Measurements from ENCODE around the gene RHD.
"Not testable (repeated sequence)": the region's sequence is repeated elsewhere in the genome, so short reads cannot be mapped to it uniquely, and the experiment has no call there.

RHD gene

DNA sequence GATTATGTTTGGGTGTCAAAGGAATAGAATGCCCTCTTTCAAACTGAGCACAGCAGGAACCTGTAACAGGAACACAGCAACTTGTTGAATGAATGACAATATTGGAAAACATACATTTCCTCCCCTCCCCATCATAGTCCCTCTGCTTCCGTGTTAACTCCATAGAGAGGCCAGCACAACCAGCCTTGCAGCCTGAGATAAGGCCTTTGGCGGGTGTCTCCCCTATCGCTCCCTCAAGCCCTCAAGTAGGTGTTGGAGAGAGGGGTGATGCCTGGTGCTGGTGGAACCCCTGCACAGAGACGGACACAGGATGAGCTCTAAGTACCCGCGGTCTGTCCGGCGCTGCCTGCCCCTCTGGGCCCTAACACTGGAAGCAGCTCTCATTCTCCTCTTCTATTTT lies at the start of gene RHD:
RHD (plus strand) TSS at position 272 of the 400 bp plus-strand sequence; CDS start at position 311, 39 bp downstream.
- DNase-seq (ENCODE audit: low read depth in 2 of 3, low spot score in 2 of 3) = not testable (repeated sequence)

DNA sequence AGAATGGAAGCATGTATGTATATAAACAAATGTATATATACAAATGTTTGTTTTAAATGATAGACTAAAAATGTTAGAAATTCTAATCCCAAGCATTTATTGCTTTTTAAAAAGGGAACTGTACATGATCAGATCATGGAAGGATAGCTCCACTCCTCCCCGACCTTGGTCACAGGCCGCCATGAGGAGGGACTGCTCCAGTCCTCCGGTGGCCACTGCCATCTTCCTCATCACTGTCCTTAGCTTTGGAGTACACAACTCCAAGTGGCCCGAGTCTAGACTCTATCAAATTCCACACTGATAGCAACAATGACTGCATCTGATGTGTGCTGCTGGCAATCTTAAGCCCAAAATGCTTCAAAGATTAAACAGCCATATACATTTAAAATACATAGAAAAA lies 49.7 kb upstream of the RHD start:
- no peak for DNase-seq (ENCODE audit: low read depth in 2 of 3, low spot score in 2 of 3)

DNA sequence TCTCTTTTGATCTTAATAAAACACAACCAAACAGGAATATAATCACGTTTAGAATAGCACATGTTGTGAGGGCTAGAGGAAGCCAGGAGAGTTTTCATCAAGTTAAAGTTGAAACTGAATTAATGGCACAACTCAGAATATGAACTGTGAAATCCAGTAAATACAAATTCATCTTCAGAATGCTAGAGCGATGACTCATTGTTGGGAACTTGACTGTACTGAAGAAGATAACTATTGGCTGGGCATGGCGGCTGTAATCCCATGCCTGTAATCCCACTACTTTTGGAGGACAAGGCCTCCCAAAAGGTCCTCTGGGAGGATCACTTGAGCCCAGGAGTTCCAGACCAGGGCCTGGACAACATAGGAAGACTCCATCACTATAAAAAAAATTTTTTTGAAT lies 48.8 kb upstream of the RHD start:
- no peak for DNase-seq (ENCODE audit: low read depth in 2 of 3, low spot score in 2 of 3)

DNA sequence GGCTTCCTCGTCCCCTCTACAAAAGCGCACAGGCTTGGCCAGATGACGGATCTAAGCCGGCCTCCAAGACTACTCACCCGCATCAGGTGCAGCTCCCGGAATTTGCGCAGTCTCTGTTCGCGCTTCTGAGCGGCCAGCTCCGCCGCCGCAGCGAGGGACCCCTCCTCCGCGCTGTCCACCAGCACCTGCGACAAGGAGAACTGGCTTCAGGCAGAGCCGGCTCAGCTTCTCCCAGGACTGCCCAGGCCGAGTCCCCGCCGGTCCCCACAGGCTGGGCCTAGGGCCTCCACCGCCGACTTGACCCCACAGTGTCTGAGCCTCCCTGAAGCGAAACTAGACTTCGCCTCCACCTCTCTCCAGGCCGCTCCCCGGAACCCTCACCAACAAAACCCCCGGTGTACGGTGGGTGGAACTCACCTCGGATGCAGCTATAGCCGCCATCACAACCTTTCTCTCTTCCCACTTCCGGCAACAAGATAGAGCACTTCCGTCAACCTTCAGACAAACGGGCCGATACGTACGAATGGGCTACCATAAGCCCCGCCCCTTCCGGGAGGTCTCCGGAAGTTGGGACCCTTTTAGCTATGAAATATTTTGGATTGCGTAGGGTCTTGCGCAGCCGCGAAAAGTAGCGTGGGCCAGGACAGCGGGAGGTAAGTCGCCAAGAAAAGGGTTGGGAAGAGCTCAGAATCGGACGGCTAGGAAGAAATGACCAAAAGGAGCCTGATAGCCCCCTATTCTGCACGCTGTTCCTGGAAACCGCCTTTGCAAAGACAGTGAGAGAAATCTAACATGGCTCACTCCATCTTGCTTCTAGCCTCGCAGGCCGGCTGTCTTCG lies 40.1 kb upstream of the RHD start, which contains the start of gene SYF2:
SYF2 (minus strand) TSS at position 476 of the 839 bp plus-strand sequence; CDS start at position 441, 35 bp downstream.
- DNase-seq (ENCODE audit: low read depth in 2 of 3, low spot score in 2 of 3) = peak; percentile 72 to 82 (median 75)

DNA sequence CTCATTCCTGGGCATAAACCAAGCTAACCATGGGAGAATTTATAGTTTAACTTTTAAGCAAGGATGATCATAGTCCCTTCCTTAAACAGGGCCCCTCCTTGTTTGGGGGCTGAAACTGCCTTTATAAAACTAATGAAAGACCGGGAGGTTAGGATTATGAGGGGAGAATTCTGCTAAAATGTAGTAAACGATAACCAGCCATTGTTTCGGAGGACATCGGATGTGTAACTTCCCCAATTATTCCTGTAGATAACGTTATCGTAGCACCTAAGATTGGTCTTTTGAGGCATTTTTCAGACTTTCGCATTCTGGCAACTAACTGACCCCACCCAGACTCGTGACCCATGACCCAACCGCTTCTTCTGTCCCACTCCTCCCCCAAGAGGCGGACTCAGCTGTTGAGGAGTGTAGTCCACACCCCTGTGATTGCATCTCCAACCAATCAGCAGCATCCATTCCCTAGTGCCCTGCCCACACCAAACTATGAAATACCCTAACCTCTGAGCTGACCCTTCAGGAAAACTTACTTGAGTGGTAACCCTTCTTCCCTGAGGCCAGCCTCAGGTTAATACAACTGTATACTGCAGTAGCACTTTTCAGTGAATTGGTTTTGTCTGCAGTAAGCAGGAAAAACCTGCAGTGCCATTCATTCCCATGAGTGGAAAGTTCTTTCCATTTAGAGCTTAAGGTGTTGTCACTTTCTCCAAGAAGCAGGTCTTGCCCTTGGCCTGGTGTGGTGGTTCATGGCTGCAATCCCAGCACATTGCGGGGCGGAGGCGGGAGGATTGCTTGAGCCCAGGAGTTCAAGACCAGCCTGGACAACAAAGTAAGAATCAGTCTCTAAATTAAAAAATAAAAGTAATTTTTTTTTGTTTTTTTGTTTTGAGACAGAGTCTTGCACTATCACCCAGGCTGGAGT lies 39.2 kb upstream of the RHD start:
- peak in 2 of 3 experiments; percentile 39 to 42 for DNase-seq (ENCODE audit: low read depth in 2 of 3, low spot score in 2 of 3)

DNA sequence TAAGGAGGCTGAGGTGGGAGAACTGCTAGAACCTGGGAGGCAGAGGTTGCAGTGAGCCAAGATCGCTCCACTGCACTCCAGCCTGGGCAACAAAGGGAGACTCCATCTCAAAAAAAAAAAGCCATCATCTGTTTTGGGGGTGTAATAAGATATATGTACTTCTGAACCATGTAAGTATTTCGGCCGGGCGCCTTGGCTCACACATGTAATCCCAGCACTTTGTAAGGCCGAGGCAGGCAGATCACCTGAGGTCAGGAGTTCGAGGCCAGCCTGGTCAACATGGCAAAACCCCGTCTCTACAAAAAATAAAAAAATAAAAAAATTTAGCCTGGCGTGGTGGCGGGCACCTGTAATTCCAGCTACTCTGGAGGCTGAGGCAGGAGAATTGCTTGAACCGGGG lies 36.9 kb upstream of the RHD start:
- not testable (repeated sequence) for DNase-seq (ENCODE audit: low read depth in 2 of 3, low spot score in 2 of 3)

DNA sequence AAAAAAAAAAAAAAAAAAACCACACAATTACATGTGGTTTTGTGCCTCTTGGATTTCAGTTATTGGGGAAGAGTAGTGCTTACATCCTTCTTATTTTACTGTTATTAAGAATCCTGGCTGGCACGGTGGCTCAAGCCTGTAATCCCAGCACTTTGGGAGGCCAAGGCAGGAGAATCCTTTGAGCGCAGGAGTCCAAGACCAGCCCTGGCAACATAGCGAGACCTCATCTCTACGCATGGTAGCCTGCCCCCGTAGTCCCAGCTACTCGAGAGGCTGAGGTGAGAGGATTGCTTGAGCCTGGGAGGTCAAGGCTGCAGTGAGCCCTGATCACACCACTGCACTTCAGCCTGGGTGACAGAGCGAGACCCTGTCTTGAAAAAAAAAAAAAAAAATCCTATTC lies 36.0 kb upstream of the RHD start:
- DNase-seq (ENCODE audit: low read depth in 2 of 3, low spot score in 2 of 3) = not testable (repeated sequence)

DNA sequence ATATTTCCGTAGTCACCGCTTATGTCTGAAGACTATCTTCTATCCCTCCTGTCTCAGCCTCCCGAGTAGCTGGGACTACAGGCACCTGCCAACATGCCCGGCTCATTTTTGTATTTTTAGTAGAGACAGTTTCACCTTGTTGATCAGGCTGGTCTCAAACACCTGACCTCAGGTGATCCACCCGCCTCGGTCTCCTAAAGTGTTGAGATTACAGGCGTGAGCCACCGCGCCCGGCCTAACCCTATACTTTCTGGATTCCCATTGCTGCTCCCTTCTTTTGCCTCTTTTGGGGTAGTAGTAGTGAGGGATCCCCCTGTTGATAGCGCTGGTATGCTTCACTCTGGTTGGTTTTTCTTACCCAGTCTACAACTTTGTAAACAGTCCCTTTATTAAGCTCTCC lies 34.3 kb upstream of the RHD start:
- DNase-seq (ENCODE audit: low read depth in 2 of 3, low spot score in 2 of 3) = no peak

DNA sequence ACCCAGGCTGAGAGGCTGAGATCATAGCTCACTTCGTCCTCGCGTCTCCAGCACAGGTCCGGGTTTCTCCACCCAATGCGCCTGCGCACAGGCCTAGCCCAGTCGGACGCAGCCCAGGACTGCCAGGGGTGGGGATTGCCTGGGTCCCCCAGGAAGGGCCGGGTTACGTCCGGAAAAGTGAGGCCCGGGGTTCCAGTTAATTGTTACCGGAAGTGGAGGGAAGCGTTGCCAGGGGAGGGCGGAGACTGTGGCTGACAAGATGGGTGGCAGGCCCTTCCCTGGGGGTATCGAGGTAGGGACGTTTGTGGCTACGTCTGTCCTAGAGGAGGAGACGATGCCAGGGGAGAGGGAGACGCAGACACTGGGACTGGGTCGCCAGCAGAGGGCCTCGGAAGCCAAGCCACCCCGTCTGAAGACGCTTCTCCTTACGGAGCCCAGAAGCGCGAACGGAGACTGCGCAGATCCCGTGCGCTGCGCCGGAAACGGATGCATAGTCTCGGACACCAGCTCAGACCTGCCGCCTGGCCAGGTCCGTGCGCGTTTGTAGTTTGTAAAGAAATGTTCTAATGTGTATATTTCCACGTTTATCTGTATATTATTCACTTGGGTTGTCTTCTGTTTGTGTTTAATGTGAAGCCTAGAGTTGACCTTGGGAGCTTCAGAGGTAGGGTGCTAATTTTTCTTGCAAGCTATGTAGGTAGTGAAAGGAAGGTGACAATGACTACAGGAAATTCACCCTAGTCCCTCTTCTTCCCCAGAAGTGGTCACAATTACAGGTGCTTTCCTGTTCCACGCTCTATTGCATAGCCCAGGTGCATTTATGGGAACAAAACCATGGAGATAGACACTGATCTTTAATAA lies 32.4 kb upstream of the RHD start:
- DNase-seq (ENCODE audit: low read depth in 2 of 3, low spot score in 2 of 3) = peak; percentile 68 to 91 (median 84)

DNA sequence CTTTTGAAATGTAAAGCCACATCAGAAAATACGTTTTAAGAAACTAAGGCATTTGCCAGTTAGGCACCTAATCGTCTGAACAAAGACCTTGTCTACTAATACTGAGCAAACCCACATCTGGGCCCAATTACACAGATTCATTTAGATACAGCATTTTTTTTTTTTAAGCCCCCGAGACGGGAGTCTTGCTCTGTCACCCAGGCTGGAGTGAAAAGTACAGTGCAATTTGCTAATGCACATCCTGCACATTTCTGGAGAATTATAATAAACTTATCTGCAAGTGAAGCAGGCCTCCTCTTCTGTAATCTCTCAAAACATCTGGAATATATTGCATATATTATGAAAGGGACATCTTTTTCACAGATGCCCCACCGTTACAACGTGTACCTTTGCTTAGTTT lies 28.4 kb upstream of the RHD start:
- DNase-seq (ENCODE audit: low read depth in 2 of 3, low spot score in 2 of 3) = no peak

DNA sequence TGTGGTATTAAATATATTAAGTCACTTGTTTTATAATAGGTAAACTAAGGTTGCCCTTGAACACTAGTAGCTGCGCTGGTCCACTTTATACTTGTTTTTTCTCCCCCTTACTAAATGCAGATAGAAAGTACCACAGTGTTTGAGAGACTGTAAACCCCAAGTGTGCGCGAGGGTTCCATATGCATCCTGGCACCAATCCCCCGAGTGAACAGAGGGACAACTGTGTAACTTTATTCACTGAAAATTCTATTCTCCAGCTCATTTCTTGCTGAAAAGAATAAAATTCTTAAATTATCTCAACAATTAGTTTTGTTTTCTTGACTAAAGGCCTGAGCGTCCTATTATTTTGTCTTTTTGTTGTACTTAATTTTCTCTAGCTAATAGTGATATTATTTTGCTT lies 26.9 kb upstream of the RHD start:
- DNase-seq (ENCODE audit: low read depth in 2 of 3, low spot score in 2 of 3) = no peak

DNA sequence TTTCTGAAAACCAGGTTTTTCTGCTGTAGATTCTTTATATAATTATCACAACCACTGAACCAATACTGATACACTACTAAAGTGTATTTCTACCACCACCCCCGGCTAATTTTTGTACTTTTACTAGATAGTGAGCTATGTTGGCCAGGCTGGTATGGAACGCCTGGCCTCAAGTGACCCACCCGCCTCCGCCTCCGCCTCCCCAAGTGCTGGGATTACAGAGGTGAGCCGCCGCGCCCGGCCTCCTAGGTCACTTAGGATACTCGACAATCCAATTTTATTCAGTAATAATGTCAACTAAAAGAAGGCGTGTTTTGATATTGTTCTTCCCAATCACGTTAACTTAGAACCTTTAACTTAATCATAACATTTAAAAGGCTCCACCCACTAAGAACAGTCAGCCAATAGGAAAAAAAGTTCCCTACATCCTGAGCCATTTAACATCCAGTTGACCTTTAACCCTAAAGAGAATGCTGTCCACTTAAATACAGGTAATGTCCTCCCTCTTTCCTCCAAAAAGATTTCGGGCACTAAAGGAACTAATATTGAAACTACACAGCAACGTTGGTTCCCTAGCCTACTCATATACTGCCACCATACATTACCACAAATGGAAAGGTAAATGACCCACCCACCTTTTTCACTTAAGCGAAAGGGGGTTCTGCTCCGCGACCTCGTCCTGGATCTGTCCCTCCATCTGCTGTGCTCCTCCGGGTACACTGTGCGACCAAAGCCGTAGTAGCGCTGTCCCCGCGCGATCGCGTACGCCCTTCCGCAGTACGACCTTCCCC lies 26.3 kb upstream of the RHD start:
- DNase-seq (ENCODE audit: low read depth in 2 of 3, low spot score in 2 of 3) = no peak

DNA sequence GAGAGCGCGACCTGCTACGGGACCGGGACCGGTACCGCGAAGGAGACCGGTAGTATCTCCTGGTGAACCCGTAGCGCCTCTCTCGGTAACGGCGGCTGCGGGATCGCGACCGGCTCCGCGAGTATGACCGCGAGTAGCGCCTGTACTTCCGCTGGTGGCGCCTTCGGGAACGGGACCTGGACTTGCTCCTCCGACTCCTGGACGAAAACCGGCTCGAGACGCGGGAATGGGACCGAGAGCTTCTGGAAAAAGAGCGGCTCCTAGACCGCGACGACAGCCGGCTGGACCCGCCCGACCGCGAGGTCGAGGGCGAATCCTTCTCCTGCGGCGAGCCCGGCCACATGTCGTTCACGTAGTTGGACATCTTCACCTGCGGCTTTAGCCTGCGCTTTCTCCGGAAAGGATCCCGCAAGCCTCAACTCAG lies 25.7 kb upstream of the RHD start:
- no peak for DNase-seq (ENCODE audit: low read depth in 2 of 3, low spot score in 2 of 3)

DNA sequence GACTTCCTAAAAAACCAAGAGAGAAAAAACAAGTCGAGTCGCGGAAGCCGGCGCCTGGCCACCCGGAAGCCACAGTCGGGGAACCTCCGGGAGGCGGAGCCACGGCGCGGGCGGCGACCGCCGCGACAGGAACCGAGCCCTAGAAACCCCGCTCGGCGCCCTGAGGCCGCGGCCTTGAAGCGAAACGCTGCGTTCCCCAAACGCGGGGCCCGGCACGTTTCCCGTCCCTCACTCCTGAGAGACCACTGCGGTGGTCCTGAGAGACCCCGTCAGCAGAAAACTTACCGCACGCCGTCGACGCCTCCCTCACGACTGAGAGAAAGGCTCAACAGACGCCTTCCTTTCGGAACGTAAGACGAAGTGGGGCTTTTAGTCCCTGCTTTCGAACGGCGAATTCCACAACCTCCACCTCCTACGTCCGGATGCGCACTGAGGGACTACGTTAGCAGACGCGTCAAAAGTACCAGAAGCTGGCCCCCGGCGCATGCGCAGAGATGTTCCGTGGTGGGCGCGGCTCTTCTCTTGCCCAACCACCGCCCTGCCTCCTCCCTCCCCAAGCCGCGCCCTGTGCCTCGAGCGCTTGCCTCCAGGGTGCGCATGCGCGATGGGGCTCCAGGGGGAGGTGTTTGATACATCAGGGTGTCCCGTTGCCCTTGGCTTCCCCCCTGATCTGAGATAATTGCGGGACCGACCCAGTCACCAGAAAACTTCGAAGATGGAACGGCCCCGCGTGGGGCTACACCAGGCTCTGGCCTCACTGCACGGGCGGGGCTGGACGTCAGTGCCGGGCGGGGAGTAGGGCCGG lies 25.1 kb upstream of the RHD start, which contains the start of gene RSRP1:
RSRP1 (minus strand) TSS at position 431 of the 805 bp plus-strand sequence. CDS start 491 bp downstream, outside the sequence.
- peak; percentile 97 to 99 (median 99) for DNase-seq (ENCODE audit: low read depth in 2 of 3, low spot score in 2 of 3)

DNA sequence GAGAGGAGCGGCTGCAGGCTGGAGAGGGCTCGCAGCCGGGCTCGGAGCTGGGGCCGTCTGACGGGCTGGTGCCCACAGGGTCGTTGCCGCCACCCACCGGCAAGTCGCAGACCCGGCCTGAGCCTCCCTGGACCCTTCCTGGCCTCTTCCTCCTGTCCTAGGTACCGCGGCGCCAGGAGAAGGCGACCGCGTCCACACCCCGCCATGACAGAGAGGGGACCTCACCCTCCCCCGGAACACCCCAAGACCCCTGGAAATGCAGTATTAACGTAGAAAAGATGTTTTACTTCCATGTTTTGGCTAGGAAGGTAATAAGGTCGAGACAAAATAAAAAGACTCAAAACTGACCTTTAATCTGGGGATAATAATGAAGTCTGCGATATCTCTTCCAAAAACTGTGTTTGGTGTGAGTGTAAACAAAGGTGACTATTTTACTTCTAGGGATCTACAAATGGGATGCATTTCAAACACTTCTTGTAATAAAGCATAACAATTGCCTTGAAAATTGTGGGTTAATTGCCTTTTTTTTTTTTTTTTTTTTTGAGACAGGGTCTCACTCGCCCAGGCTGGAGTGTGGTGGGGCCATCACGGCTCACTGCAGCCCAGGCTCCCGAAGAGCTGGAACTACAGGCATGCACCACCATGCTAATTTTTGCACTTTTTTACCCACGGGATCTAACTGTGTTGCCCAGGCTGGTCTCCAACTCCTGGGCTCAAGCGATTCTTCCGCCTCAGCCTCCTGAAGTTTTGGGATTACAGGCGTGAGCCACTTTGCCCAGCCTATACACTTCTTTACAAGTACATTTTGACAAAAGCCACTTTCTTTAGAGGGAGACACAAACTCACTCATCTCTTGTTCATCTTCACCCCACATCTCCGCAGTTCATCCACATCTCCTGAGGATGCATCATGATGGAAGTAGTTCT lies 24.2 kb upstream of the RHD start:
- DNase-seq (ENCODE audit: low read depth in 2 of 3, low spot score in 2 of 3) = no peak

DNA sequence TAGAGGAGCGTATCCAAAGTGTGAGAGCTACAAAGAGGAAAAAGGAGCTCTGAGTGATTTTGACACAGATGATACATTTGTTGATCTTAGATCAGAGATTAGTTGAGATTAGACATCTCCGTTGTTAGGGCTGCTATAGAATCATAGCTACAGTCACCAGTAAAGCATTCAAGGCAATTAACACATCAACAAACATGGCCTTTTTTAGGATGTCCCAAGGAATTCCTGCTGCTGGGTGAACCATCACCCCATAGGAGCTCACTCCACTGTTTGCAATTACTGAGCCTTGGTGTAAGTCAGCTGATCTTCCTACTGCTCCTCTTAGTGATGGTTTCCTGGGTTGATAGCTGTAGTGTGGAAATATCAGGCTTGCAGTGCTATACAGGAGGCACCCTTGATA lies 18.4 kb upstream of the RHD start:
- no peak for DNase-seq (ENCODE audit: low read depth in 2 of 3, low spot score in 2 of 3)

DNA sequence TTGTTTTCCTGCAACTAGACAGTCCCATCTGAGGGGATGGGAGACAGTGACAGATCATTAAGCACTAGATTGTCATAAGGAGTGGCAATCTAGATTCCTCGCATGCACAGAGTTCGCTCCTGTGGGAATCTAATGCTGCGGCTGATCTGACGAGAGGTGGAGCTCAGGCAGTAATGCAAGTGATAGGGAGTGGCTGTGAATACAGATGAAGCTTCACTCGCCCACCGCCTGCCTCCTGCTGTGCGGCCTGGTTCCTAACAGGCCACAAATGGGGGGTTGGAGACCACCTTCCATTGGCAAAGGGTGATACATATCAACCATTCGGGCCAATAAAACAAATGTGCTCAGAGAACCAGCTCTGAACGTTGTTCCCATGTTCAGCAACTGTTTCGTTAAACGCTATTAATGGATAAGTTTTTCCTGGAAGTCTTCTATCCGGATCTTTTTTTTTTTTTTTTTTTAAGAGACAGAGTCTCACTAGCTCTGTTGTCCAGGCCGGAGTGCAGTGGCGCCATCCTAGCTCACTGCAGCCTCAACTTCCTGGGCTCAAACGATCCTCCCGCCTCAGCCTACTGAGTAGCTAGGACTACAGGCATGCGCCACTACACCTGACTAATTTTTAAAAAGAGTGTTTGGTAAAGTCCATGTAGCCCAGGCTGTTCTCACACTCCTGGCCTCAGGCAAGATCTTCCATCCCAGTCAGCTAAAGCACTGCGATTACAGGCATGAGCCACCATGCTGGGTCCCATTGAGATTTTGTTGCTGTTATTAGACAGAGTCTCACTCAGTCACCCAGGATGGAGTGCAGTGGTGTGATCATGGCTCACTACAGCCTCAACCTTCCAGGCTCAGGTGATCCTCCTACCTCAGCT lies 16.4 kb upstream of the RHD start:
- DNase-seq (ENCODE audit: low read depth in 2 of 3, low spot score in 2 of 3) = no peak
